Measurements from ENCODE around the gene PHACTR1.
A peak's percentile ranks its signal among the peaks of the same experiment; 100 is the strongest.

Gene PHACTR1

DNA sequence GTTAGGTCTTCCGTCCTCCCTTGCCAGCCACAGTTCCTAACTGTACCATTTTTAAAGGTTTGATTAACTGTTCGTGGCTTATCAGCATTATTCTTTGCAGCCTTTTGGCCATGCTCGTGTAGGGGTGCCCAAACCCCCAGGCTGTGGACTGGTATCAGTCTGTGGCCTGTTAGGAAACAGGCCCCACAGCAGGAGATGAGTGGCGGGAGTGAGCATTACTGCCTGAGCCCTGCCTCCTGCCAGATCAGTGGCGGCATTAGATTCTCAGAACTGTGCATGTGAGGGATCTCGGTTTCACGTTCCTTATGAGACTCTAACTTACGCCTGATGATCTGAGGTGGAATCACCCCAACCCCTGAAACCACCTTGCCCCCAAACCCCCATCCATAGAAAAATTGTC is 532.4 kb downstream of the PHACTR1 start:
- no peak overlapping the region for H3K9ac ChIP-seq (ENCODE audit: low read length)
- H3K23ac ChIP-seq (ENCODE audit: low read length in 2 of 2): no peak overlapping the region
- H2BK12ac ChIP-seq (ENCODE audit: low read length in 2 of 2): peak overlapping the region in 1 of 2 experiments; percentile 80
- H3K4me1 ChIP-seq (ENCODE audit: control insufficient read depth, insufficient read depth, low read depth, low read length): peaks cover 2% of the 10 kb centered on the region
- peak overlapping the region; percentile 25 for H4K91ac ChIP-seq (ENCODE audit: low read length)
- H3K79me1 ChIP-seq (replicated peaks; ENCODE audit: low read length, poor library complexity, severe bottlenecking): no peaks in the 10 kb centered on the region
- H2AFZ ChIP-seq (ENCODE audit: low read depth, low read length): no peak overlapping the region
- H3K36me3 ChIP-seq (ENCODE audit: control insufficient read depth in 1 of 2, insufficient read depth in 2 of 2, low read depth in 1 of 2, low read length in 2 of 2): peaks cover 0 to 3% of the 10 kb centered on the region in 2 experiments
- no peak overlapping the region for H3K4me2 ChIP-seq (ENCODE audit: low read length, poor library complexity, severe bottlenecking)
- H3K18ac ChIP-seq (ENCODE audit: low read depth in 1 of 2, low read length in 2 of 2): peak overlapping the region in 1 of 2 experiments; percentile 51
- H3K9me3 ChIP-seq (ENCODE audit: control insufficient read depth, low read length): no peaks in the 10 kb centered on the region
- H2AK5ac ChIP-seq (ENCODE audit: low read length, severe bottlenecking): peak overlapping the region; percentile 14
- H3K27ac ChIP-seq (ENCODE audit: low read length, poor library complexity, severe bottlenecking): no peak overlapping the region
- peak overlapping the region; percentile 67 for H4K8ac ChIP-seq (ENCODE audit: low read length)
- no peak for DNase-seq
- H3K4me3 ChIP-seq (ENCODE audit: insufficient read depth in 1 of 2, low read depth in 1 of 2, low read length in 2 of 2): no peak overlapping the region
- H3K4ac ChIP-seq (ENCODE audit: low read depth in 1 of 2, low read length in 2 of 2): peak overlapping the region in 1 of 2 experiments; percentile 15
- 80% methylated on average over 7 of the region's 8 CpGs for WGBS
- no peaks in the 10 kb centered on the region for H3K27me3 ChIP-seq (ENCODE audit: control insufficient read depth in 1 of 2, insufficient read depth in 1 of 2, low read length in 2 of 2)
- H3K14ac ChIP-seq (ENCODE audit: low read length in 2 of 2): no peak overlapping the region
- peak overlapping the region; percentile 84 for H2BK15ac ChIP-seq (ENCODE audit: low read depth, poor library complexity, severe bottlenecking)
- peak overlapping the region; percentile 1 for H2BK120ac ChIP-seq (ENCODE audit: low read depth, low read length)
- H2BK5ac ChIP-seq (ENCODE audit: low read depth, low read length, poor library complexity, severe bottlenecking): no peak overlapping the region

DNA sequence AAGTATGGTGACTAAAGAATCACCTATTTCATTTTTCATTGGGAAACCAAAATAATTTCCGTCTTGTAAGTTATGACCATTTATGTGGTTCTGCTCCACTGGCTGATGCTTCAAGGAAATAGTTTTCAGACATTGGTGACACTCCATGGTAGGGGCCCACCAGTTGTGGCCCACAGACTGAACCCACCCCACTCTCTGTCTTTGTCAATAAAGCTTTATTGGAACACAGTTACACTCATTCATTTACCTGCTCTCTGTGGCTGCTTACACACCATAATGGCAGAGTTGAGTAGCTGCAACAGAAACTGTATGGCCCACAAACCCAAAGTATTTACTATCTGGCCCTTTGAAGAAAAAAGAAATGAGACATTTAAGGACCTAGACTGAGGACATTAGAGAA is 533.2 kb downstream of the PHACTR1 start:
- Histone ChIP-seq H3K14ac (ENCODE audit: low read length in 2 of 2) (no peak overlapping the region), H3K27me3 (ENCODE audit: control insufficient read depth in 1 of 2, insufficient read depth in 1 of 2, low read length in 2 of 2) (no peaks in the 10 kb centered on the region), H3K4ac (ENCODE audit: low read depth in 1 of 2, low read length in 2 of 2) (no peak overlapping the region), H3K4me3 (ENCODE audit: insufficient read depth in 1 of 2, low read depth in 1 of 2, low read length in 2 of 2) (no peak overlapping the region), H3K18ac (ENCODE audit: low read depth in 1 of 2, low read length in 2 of 2) (no peak overlapping the region), H2AK5ac (ENCODE audit: low read length, severe bottlenecking) (peak overlapping the region; percentile 4), H4K91ac (ENCODE audit: low read length) (no peak overlapping the region), H3K36me3 (ENCODE audit: control insufficient read depth in 1 of 2, insufficient read depth in 2 of 2, low read depth in 1 of 2, low read length in 2 of 2) (peaks cover 0 to 3% of the 10 kb centered on the region in 2 experiments), H3K27ac (ENCODE audit: low read length, poor library complexity, severe bottlenecking) (no peak overlapping the region), H2BK12ac (ENCODE audit: low read length in 2 of 2) (no peak overlapping the region), H2BK5ac (ENCODE audit: low read depth, low read length, poor library complexity, severe bottlenecking) (no peak overlapping the region), H2BK120ac (ENCODE audit: low read depth, low read length) (no peak overlapping the region), H3K79me1 (replicated peaks; ENCODE audit: low read length, poor library complexity, severe bottlenecking) (no peaks in the 10 kb centered on the region), H2BK15ac (ENCODE audit: low read depth, poor library complexity, severe bottlenecking) (no peak overlapping the region), H4K8ac (ENCODE audit: low read length) (no peak overlapping the region), H3K23ac (ENCODE audit: low read length in 2 of 2) (no peak overlapping the region), H3K4me2 (ENCODE audit: low read length, poor library complexity, severe bottlenecking) (no peak overlapping the region), H3K9ac (ENCODE audit: low read length) (no peak overlapping the region), H3K4me1 (ENCODE audit: control insufficient read depth, insufficient read depth, low read depth, low read length) (peaks cover 2% of the 10 kb centered on the region), H2AFZ (ENCODE audit: low read depth, low read length) (no peak overlapping the region), H3K9me3 (ENCODE audit: control insufficient read depth, low read length) (peaks cover 6% of the 10 kb centered on the region)
- no peak for DNase-seq
- WGBS: 100% methylated on average over 1 of the region's 1 CpG

DNA sequence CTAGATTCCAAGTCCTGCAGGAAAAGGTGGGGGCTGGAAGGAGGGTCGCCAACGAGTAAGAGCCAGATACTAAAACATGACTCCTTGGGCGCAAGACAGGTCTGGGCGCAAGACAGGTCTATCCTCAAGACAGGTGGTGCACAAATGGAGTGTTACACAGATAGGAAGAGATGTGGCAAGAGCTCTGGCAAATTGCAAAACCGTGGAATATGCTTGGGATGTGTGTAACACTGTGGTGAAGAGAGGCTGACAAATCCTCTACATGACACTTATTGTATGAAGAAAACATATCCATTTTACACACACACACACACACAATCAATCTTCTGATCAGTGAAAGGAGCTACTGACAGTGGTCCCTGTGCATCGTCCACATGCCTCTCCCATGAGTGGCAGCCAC is 534.1 kb downstream of the PHACTR1 start:
- H2BK12ac ChIP-seq (ENCODE audit: low read length in 2 of 2): no peak overlapping the region
- H2AFZ ChIP-seq (ENCODE audit: low read depth, low read length): no peak overlapping the region
- no peak overlapping the region for H2AK5ac ChIP-seq (ENCODE audit: low read length, severe bottlenecking)
- H3K9ac ChIP-seq (ENCODE audit: low read length): no peak overlapping the region
- H3K4me1 ChIP-seq (ENCODE audit: control insufficient read depth, insufficient read depth, low read depth, low read length): peaks cover 2% of the 10 kb centered on the region
- no peak overlapping the region for H3K4me3 ChIP-seq (ENCODE audit: insufficient read depth in 1 of 2, low read depth in 1 of 2, low read length in 2 of 2)
- H3K14ac ChIP-seq (ENCODE audit: low read length in 2 of 2): no peak overlapping the region
- no peak overlapping the region for H3K18ac ChIP-seq (ENCODE audit: low read depth in 1 of 2, low read length in 2 of 2)
- no peak overlapping the region for H4K8ac ChIP-seq (ENCODE audit: low read length)
- H2BK15ac ChIP-seq (ENCODE audit: low read depth, poor library complexity, severe bottlenecking): no peak overlapping the region
- H2BK5ac ChIP-seq (ENCODE audit: low read depth, low read length, poor library complexity, severe bottlenecking): no peak overlapping the region
- DNase-seq: peak; percentile 32
- H3K4ac ChIP-seq (ENCODE audit: low read depth in 1 of 2, low read length in 2 of 2): no peak overlapping the region
- H4K91ac ChIP-seq (ENCODE audit: low read length): no peak overlapping the region
- no peak overlapping the region for H3K23ac ChIP-seq (ENCODE audit: low read length in 2 of 2)
- no peaks in the 10 kb centered on the region for H3K79me1 ChIP-seq (replicated peaks; ENCODE audit: low read length, poor library complexity, severe bottlenecking)
- H2BK120ac ChIP-seq (ENCODE audit: low read depth, low read length): no peak overlapping the region
- H3K27me3 ChIP-seq (ENCODE audit: control insufficient read depth in 1 of 2, insufficient read depth in 1 of 2, low read length in 2 of 2): no peaks in the 10 kb centered on the region
- H3K36me3 ChIP-seq (ENCODE audit: control insufficient read depth in 1 of 2, insufficient read depth in 2 of 2, low read depth in 1 of 2, low read length in 2 of 2): peaks cover 0 to 3% of the 10 kb centered on the region in 2 experiments
- H3K27ac ChIP-seq (ENCODE audit: low read length, poor library complexity, severe bottlenecking): no peak overlapping the region
- peaks cover 15% of the 10 kb centered on the region for H3K9me3 ChIP-seq (ENCODE audit: control insufficient read depth, low read length)
- 91% methylated on average over 5 of the region's 6 CpGs for WGBS
- H3K4me2 ChIP-seq (ENCODE audit: low read length, poor library complexity, severe bottlenecking): no peak overlapping the region

DNA sequence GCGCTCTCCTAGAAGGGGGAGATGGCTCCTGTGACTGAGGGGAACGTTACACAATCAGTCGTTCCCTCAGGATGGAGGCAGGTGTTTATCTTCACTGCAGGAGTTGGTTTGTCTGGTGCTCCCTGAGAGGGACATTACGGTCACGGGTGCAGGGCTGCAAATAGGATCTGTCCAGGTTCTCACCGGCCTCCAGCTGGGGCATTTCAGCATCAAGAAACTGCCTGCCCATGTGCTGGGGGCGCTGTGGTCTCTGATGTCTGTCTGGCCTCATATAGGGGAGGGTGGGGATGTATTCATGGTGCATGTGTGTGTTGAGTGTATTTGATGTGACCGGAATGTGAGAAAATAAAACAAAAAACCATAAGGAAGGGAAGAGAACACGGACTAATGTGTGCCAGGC is 534.7 kb downstream of the PHACTR1 start:
- H2AFZ ChIP-seq (ENCODE audit: low read depth, low read length): no peak overlapping the region

More for the DNA sequence above, 534.7 kb downstream of the PHACTR1 start:
- no peak overlapping the region for H2BK120ac ChIP-seq (ENCODE audit: low read depth, low read length)
- WGBS: 84% methylated on average over 8 of the region's 9 CpGs
- no peak overlapping the region for H4K8ac ChIP-seq (ENCODE audit: low read length)
- H2BK12ac ChIP-seq (ENCODE audit: low read length in 2 of 2): no peak overlapping the region
- H3K9ac ChIP-seq (ENCODE audit: low read length): no peak overlapping the region
- H2AK5ac ChIP-seq (ENCODE audit: low read length, severe bottlenecking): no peak overlapping the region
- no peak for DNase-seq
- H3K14ac ChIP-seq (ENCODE audit: low read length in 2 of 2): no peak overlapping the region
- H3K4me2 ChIP-seq (ENCODE audit: low read length, poor library complexity, severe bottlenecking): no peak overlapping the region
- peaks cover 20% of the 10 kb centered on the region for H3K9me3 ChIP-seq (ENCODE audit: control insufficient read depth, low read length)
- H2BK5ac ChIP-seq (ENCODE audit: low read depth, low read length, poor library complexity, severe bottlenecking): no peak overlapping the region
- H3K4ac ChIP-seq (ENCODE audit: low read depth in 1 of 2, low read length in 2 of 2): no peak overlapping the region
- no peak overlapping the region for H2BK15ac ChIP-seq (ENCODE audit: low read depth, poor library complexity, severe bottlenecking)
- H3K79me1 ChIP-seq (replicated peaks; ENCODE audit: low read length, poor library complexity, severe bottlenecking): no peaks in the 10 kb centered on the region
- peaks cover 2% of the 10 kb centered on the region for H3K4me1 ChIP-seq (ENCODE audit: control insufficient read depth, insufficient read depth, low read depth, low read length)
- H3K36me3 ChIP-seq (ENCODE audit: control insufficient read depth in 1 of 2, insufficient read depth in 2 of 2, low read depth in 1 of 2, low read length in 2 of 2): peaks cover 0 to 3% of the 10 kb centered on the region in 2 experiments
- no peak overlapping the region for H3K18ac ChIP-seq (ENCODE audit: low read depth in 1 of 2, low read length in 2 of 2)
- no peak overlapping the region for H3K23ac ChIP-seq (ENCODE audit: low read length in 2 of 2)
- peak overlapping the region; percentile 7 for H4K91ac ChIP-seq (ENCODE audit: low read length)
- no peaks in the 10 kb centered on the region for H3K27me3 ChIP-seq (ENCODE audit: control insufficient read depth in 1 of 2, insufficient read depth in 1 of 2, low read length in 2 of 2)
- no peak overlapping the region for H3K4me3 ChIP-seq (ENCODE audit: insufficient read depth in 1 of 2, low read depth in 1 of 2, low read length in 2 of 2)
- no peak overlapping the region for H3K27ac ChIP-seq (ENCODE audit: low read length, poor library complexity, severe bottlenecking)

Data from mesenchymal stem cell (in vitro differentiated cells and primary cell).